ENCODE results near the gene ARFGAP2.
"Not testable (repeated sequence)": the region's sequence is repeated elsewhere in the genome, so short reads cannot be mapped to it uniquely, and the experiment has no call there.

Gene ARFGAP2

GRCh38 chr11:47125083-47125482 lies 51.6 kb downstream of the ARFGAP2 start:
- no peak overlapping the region for H3K4me3 ChIP-seq
- no peak overlapping the region for H3K27ac ChIP-seq

- Histone ChIP-seq H3K4me3 (no peak overlapping the region), H3K27ac (no peak overlapping the region)
These were observed 52.0 kb downstream of the ARFGAP2 start for GRCh38 chr11:47124675-47125074.

- Histone ChIP-seq H3K27ac (no peak overlapping the region), H3K4me3 (no peak overlapping the region)
These were observed 53.6 kb downstream of the ARFGAP2 start for GRCh38 chr11:47123094-47123493.

GRCh38 chr11:47121731-47122130 lies 54.9 kb downstream of the ARFGAP2 start:
- H3K27ac ChIP-seq, result no peak overlapping the region

GRCh38 chr11:47121056-47121455 lies 55.6 kb downstream of the ARFGAP2 start:
- Histone ChIP-seq H3K4me3 (no peak overlapping the region), H3K27ac (no peak overlapping the region)

More at GRCh38 chr11:47121731-47122130, 54.9 kb downstream of the ARFGAP2 start:
- no peak overlapping the region for H3K4me3 ChIP-seq

GRCh38 chr11:47118958-47119688 lies 57.6 kb downstream of the ARFGAP2 start:
- H3K27ac ChIP-seq, result peak overlapping the region in 4 of 21 experiments; percentile 23 to 47 (median 39)
- H3K4me3 ChIP-seq, result not testable (repeated sequence)

Data from skin epidermis (tissue), 12 donors.